NCI-H2029 (cell line): ENCODE measurements around the gene TSACC.

Source experiments
- DNase-seq: peaks from one replicate; lab custom pipeline; 2025; lab: John Stamatoyannopoulos, UW

Gene TSACC

DNA sequence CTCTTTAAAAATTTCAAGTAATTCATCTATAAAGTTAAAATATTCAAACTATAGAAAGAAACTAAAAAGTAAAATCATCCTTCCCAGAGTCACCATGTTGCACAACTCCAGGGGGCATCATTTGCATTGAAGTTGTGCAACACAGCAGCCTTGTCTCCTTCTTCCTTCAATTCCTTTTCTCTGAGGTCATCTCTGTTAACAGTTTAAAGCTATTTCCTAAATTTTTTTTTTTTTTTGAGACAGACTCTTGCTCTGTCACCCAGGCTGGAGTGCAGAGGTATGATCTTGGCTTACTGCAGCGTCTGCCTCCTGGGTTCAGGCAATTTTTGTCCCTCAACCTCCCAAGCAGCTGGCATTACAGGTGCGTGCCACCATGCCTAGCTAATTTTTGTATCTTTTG, 37.8 kb downstream of the TSACC start:
- DNase-seq = no peak

DNA sequence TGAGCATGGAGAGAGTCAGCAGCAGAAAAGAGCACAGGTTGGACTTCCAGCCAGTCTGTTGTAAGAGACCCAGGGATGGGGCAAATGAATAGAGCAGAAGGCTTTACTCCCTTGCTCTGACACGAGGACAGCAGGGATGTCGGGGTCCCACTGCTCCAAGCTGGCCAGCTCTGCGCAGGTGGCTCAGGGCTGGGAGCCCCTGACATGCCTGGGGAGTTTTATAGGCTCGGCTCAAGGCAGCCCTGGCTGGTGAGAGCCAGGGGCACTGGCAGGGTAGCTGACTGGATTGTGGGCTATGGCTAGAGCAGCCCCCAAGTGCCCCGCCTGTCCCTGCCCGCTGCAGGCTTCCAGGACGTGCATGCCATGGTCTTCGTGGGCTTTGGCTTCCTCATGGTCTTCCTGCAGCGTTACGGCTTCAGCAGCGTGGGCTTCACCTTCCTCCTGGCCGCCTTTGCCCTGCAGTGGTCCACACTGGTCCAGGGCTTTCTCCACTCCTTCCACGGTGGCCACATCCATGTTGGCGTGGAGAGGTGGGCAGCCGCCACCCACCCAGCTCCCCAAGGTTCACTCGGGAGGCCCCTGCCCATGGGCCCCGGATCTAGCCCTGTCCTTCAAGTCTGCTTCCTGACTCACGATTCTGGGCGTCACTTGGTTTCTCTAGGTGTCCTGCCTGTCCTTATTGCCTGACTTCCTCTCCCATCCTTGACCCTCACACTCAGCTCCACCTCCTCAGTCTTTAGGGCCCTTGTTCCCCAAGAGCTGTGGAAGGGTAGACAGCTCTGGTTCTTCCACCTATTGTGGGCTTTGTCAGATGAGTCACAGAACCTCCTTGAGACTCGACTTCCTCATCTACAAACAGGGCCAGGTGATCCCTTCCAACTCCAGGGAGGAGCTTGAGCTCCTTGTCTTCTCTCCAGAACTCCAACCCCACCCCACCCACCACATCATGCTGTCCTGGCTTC, 38.9 kb downstream of the TSACC start:
- DNase-seq = no peak

DNA sequence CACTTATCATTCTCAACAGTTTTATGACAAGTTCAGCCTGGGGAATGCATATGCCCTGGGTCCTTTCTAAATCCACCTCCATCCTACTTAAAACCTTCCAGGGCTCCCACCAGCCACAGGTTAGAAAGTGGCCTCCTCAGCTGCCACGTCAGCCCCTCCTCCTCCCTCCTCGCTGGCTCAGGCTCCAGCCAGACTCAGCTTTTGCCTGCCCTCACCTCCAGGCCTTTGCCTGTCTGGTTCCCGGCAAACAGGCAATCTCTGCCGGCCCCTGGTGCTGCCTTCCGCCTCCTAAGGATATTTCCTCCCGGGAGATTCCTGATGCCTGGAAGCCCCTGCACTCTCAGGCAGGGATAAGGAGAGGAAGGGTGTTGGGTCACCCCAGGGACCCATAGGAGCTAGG, 40.2 kb downstream of the TSACC start:
- DNase-seq = no peak

DNA sequence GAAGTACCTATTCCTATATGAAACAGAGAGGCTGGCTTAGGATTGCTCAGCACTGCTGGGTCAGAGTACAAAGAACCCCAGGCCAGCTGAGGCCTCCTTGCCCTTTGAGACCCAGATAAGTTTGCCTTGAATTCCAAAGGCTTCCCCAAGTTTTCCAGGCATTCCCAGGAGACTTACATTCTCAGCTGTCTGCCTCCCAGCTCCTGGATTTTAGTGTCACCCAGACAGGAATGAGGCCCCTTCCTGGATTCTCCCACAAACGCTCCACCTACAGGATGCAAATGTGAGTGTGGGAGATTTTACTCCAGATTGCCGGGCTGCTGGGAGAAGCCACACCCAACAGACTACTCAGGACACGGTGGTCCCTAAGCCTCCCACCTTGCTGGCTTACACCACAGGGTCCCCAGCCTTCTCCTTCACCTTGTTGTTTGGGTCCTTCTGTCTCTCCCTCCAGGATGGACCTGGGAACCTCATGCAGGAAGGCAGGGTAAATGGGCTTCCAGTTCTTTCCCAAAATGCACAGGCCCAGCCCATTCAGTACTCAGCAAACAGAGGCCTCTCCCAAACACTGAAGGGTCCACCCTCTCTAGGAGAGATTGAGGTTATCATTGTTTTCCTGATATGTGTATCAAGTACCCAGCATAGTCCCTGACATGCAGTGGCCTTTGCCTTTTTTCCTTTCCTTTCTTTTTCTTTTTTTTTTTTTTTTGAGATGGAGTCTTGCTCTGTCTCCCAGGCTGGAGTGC, 41.3 kb downstream of the TSACC start:
- DNase-seq = no peak

DNA sequence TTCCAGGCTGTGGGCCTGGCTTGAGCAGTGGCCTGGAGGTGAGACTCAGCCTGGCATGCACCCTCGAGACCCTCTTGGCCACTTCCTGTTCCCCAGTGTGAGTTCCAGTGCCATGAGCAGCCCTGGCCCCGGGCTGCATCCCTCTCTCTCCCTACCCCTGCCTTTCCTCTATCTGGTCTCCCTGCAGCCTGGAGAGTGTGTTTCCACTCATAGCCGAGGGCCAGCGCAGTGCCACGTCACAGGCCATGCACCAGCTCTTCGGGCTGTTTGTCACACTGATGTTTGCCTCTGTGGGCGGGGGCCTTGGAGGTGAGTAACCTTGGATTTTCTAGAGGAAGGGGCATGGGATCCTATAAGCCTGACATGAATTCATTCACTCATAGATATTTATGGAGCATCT, 44.2 kb downstream of the TSACC start:
- DNase-seq = no peak

DNA sequence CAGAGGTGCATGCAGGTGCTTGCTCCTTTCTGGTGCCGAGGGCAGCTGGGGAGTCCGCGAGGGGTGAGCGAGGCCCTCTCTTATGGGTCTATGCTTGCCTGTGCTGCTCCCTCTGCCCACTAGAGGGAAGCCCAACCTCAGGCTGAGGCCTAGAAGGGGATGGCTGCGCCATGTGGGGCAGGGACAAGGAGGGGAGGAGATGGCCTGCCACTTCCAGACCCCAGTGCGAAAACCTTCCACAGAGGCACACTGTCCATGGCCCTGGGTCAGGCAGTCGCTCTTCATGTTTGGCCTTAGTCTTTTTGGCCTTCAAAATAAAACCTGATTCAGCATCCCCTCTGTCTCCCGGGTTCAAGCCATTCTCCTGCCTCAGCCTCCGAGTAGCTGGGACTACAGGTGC, 44.7 kb downstream of the TSACC start:
- peak; percentile 17 for DNase-seq

GRCh38 chr1:156384007-156384406, 45.7 kb downstream of the TSACC start:
- no peak for DNase-seq

DNA sequence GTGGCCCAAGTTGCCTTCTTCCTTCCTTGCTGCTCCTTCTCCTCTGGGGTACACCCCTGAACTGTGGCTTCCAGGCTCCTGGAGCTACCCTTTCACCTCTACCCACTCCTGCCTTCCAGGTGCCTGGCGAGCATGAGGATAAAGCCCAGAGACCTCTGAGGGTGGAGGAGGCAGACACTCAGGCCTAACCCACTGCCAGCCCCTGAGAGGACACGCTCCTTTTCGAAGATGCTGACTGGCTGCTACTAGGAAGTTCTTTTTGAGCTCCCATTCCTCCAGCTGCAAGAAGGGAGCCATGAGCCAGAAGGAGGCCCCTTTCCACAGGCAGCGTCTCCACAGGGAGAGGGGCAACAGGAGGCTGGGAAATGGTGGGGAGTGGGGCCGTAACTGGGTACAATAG, 46.3 kb downstream of the TSACC start:
- no peak for DNase-seq

DNA sequence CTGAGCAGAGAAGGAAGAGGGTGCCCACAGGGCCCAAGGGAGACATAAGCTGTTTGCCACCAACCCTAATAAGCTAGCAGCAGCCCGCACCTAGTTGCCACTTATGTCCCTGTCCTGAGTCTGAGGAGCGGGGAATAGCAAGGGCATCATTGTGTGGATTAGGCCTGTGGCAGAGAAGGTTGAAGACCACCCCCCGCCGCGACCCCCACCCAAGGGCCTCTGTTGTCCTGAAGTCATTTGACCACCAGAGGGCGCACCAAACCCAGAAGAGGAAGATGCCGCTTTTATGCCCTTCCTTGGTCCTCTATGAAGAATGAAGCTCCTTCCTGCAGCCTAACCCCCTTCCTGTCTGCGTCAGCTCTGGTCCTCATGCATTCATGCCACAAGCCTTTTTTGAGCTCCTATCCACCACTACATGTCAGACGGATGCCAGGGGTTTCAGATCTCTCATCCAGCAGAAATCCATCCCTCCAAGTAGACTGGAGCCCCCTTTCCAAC, 47.3 kb downstream of the TSACC start:
- peak; percentile 63 for DNase-seq

DNA sequence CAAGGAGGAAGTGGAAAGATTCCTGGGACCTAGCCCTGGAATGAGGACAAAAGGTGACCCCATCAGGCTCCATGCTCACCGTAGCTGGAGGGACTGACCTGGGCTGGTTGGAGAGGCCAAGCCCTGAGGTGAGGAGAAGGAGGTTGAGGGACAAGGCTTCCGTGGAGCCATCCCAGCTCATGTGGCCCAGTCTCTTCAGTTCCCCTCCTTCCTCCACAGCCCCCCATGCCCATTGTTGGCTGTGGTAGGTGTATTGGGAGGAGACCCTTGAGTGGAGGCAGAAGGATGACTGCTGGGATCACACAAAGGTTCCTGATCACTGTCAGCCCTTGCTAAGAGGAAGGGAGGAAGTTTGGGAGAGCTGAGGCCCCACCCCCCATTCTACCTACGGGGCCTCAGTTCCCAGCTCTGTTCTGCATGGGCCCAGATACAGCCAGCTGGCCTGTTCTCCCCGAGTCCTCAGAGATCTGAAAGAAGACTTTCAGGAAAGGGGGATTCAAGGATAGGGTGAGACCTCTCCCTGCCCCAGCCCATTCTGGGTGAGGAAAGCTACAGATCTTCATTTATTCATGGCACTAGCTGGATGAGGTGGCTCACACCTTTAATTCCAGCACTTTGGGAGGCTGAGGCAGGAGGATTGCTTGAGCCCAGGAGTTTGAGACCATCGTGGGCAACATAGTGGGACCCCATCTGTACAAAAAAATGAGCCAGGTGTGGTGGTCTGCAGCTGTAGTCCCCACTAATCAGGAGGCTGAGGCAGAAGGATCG, 48.0 kb downstream of the TSACC start:
- no peak for DNase-seq

GRCh38 chr1:156386949-156387869, 48.9 kb downstream of the TSACC start:
- DNase-seq = no peak

- no peak for DNase-seq
Measured at GRCh38 chr1:156387870-156388173, 49.5 kb downstream of the TSACC start.

DNA sequence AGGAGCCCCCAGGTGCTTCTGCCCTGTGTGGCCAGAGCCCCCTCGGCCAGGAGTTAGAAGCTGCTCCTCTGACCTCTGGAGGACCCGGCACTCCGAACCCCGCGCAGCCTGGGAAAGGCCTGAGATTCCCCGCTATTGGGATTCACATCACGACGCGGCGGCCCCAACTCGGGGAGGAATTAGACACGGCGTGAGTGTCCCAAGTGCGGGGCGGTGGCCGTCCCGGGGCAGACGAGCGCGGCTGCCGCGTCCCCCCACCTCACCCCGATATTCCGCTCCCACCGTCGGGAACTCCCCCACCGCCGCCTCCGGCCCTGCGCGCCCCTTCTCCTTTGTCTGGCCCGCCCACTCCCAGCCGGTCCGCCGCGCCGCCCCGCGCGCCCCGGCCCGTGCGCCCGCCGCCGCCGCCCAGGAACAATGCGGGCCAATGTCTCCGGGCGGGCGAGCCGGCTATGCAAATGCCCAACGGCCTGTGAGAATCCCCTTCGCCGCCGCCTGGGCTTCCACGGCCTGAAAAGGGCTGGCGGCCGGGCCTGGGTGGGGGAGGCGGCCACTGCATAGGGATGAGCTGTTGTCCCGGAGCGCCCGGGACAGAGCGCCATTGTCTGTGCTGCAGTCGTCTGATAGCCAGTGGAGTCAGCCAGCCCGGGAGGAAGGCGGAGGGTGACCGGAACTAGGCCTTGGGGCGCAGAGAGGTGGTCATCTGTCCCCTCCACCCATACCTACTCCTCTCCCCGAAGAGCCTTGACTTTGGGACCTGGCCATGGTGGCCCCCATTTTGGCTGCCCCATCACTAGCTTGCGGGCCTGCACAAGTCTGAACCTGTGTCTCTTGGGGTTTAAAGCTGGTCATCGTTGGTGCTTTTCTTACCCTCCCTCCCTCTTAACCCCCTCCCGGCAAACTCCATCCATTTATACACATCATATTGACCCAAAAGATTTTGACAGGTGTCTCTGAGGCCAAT, 50.1 kb downstream of the TSACC start:
- DNase-seq = no peak

GRCh38 chr1:156389311-156389710, 51.0 kb downstream of the TSACC start:
- no peak for DNase-seq

- DNase-seq = no peak
Measured at GRCh38 chr1:156390469-156391365, 52.4 kb downstream of the TSACC start.

DNA sequence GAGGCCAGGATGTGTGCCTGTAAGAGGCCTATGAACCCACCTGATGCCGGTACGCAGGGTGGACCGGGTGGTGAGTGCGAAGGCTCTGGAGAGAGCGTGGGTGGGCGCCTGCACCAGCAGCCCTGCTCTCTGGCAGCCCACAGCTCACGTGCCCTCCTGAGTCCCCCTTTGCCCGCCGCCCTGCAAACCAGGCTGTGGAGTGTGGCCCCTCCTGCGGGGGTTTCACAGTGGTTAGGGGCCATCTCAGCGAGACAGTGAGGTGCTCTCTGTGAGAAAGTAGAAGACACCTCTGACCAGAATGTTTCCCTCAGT, 53.0 kb downstream of the TSACC start:
- no peak for DNase-seq

- DNase-seq = no peak
Measured at GRCh38 chr1:156391701-156392100, 53.4 kb downstream of the TSACC start.

- DNase-seq = no peak
Measured at GRCh38 chr1:156392452-156392853, 54.1 kb downstream of the TSACC start.

DNA sequence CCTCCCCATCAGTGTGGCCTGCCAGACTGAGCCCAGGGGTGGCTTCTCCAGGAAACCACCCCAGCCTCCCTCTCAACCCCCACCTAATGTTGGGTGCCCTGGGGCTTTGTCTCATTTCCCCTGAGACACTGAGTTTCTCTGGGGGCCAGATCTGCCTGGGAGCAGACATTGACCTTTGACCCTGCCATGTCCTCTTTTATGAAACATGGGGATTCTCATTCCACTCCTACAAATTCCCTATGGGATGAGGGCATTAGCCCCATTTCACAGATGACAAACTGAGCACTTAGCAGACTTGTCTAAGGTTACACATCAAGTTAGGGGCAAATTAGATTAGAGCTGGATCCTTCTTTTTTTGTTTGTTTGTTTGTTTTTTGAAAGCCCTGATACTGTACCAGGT, 54.8 kb downstream of the TSACC start:
- DNase-seq = no peak
